GM19324 (cell line): ENCODE measurements around the gene GTF3C5.
"Not testable (repeated sequence)": the region's sequence is repeated elsewhere in the genome, so short reads cannot be mapped to it uniquely, and the experiment has no call there.

Source experiments
- ATAC-seq: cut with Tn5 transposase; IDR thresholded peaks from one replicate; pipeline ENCODE4 v1.9.1; 2021; ENCODE audit warnings: mild to moderate bottlenecking, moderate library complexity; ENCODE audit not compliant: unreplicated experiment, low FRiP score

The GTF3C5 gene

DNA sequence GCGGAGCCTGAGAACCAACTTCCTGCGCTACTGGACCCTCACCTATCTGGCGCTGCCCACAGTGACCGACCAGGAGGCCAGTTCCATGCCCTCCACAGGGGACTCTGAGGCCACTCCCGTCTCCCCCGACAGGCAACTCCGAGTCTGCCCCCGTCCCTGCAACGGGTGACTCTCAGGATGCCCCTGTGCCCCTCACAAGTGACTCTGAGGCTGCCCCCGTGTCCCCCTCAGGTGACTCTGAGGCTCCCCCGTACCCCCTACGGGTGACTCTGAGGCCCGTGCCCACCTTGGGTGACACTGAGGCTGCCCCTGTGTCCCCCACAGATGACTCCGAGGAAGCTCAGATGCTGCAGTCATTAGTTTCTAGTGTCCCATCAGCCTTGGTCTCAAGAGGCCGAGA, 56.1 kb downstream of the GTF3C5 start:
- no peak for ATAC-seq

DNA sequence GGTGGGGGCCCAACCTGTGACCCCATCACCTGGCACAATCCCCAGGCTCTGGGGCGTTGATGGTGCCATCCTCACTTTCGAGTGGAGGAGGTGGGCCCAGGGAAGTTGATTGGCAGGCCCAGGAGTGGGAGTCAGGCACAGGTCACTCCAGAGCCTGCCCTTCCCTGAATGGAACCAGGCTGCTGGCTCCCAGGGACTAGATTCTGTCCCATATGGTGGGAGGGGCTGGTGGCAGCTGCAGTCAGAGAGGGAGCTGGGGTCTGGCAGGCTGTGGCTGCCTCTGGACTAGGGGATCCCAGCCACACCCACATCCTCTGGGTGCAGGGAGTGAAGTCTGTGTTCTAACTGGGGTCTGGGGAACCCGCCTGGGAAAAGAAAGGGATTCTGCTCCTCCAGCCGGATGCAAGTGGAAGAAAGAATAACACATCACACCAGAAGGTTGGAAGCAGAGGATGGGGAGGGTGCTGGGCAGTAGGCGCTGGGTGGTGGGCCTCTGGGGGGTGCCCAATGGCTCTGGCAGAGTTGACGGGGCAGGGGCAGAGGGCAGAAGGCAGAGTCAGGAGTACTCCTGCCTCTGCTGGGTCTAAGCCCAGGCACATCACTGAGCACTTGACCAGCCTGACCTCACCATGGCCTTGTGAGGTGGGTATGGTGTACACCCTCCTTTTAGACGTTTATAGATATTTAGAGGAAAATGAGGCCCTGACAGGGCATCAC, 56.8 kb downstream of the GTF3C5 start:
- no peak for ATAC-seq

DNA sequence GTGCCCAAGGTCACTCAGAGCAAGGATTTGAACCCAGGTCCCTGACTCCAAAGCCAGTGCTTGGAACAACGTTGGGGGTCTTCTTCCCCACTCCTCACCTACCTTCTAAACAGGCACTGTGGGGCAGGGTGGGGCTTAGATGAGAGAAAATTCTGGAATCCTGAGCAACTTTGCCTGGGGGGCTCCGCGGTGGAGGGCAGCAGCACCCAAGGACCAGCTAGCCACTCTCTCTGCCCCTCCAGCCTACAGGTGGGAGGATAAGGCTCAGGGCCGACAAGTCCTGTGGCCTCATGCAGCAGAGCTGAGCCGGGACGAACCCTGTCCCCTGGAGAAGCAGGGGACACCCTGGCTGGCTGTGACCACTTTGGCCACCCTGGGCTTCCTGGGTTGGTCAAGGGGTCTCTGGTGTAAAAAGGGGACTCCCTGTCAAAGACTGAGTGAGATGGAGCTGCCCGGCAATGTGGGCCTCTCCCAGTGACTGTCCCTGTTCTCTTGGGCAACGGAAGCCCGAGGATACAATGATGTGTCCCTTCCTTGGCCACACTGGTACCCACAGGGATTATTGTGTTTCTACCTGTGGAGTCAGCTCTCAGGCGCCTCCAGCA, 57.5 kb downstream of the GTF3C5 start:
- ATAC-seq: no peak

DNA sequence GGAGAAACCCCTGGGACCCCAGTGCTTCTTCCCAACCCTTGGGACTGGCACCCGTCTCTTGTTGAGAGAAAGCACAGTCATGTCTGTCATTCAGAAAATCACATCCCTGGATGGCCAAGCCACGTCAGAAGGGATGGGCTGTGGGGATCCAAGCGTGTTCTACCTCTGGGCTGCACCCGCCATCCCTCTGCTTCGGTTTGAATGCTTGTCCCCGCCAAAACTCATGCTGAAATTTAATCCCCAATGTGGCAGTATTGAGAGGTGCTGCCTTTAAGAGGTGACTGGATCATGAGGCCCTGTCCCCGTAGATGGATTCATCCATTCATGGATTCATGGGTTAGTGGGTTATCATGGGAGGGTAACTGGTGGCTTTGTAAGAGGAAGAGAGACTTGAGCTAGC, 58.0 kb downstream of the GTF3C5 start:
- no peak for ATAC-seq

DNA sequence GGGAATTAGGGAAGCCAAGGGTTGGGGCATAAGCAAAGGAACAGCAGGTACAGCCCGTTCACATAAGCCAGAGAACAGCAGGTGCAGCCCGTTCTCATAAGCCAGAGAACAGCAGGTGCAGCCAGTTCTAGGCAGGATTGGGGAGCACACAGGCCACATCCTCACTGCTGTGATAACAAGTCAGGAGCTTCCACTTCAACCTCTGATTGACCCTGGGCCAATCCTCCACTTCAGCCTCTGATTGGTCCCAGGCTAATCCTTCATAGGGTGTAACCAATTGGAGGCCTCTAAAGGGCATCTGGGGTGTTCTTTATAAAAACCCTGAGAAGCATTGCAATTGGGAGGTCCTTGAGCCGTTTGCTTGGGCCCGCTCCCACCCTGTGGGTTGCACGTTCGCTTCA, 58.5 kb downstream of the GTF3C5 start:
- ATAC-seq: no peak

DNA sequence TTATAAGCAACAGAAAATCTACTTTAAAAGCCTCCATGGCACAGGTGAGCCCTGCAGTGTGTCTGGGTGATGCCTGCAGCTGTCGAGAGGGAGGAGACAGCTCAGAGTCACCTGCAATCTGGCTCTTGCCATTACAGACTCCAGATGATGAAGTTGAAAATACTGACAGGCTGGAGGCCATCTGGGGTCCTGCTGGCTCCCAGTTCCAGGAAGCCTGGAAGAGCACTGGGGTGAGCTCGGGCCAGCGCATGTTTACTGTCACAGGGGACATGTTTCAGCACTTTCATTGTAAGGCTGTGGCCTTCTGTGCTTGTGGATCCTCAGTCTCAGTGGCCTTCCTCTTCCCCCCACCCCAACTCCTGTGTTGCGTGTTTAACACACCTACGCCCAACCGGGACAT, 59.4 kb downstream of the GTF3C5 start:
- ATAC-seq: no peak

DNA sequence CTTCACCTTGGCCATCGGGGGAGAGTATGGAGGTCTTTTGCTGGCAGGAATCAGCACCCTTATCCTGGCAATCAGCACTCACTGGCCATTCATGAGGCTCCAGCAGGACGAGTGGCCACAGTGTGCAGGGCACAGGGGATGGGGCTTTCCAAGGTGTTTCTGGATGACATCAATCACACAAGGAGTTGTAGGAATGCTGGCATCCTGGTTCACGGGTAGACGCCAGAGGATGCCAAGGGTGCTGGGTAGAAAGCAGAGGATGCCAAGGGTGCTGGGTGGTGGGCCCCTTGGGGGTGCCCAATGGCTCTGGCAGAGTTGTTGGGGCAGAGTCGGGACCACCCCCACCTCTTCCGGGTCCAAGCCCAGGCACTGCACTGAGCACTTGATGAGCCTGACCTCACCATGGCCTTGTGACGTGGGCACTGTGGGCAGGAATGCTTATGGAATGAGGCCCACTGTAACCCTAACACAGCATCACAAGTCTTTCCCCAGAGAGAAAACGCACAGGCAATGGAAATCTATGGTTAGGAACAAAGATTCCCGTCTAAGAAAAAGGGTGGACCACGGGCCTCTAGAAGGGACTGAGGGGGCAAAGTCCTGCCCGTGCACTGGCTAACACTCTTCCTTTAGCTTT, 60.1 kb downstream of the GTF3C5 start:
- ATAC-seq: no peak

DNA sequence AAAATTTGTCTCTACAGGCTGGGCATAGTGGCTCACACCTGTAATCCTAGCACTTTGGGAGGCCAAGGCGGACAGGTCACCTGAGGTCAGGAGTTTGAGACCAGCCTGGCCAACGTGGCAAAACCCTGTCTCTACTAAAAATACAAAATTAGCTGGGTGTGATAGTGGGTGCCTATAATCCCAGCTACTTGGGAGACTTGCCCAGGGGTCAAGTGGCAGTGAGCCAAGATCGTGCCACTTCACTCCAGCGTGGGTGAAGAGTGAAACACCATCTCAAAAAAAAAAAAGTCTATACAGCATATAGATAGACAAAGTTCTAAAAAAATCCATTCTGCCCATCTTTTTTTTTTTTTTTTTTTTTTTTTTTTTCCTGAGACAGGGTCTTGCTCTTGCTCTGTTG, 63.6 kb downstream of the GTF3C5 start:
- not testable (repeated sequence) for ATAC-seq

DNA sequence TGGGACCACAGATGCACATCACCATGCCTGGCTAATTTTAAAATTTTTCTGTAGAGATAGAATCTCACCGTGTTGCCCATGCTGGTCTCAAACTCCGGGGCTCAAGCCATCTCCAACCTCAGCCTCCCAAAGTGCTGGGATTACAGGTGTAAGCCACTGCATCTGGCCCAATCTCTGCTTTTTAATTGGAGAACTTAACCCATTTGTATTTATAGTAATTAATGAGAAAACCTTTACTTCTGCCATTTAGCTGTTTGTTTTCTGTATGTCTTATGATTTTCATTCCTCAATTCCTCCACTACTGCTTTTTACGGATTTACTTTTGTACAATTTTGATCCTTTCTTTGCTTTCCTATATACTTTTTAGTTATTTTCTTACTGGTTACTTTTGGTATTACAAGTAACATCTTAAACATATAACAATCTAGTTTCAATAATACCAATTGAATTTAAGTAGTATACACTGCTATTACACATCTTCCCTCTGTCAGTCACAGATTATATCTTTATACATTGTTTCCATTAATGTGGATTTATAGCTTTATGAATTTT, 64.1 kb downstream of the GTF3C5 start:
- ATAC-seq: no peak

DNA sequence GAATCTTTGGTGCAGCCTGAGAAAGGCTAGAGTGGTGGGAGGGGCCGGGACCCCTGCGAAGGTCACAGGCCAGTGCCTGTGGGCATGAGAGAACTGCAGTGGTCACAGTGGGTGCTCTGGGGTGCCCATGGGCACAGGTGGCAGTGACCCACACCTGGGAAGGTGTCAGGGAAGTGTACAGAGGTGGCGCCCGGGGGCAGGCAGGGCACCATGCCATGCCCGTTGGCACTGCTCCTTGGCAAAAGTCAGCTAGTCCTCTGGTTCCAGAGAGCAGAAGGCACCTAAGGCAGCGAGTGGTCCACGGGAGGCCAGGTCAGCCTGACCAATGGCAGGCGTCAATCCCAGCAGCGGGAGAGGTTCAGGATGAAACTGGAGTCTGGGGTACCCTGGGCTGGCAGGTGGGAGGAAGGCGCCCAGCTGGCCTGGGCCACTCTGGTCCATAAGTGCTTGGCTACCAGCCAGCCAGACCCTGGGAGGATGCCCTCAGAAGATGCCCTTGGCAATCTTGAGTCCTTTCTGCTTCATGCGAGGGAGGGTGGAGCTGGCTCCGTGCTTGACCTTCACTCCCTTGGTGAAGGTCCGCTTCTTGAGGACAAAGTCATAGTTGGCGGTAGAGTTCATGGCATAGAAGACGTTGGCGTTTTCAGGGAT, 67.4 kb downstream of the GTF3C5 start:
- ATAC-seq: no peak

DNA sequence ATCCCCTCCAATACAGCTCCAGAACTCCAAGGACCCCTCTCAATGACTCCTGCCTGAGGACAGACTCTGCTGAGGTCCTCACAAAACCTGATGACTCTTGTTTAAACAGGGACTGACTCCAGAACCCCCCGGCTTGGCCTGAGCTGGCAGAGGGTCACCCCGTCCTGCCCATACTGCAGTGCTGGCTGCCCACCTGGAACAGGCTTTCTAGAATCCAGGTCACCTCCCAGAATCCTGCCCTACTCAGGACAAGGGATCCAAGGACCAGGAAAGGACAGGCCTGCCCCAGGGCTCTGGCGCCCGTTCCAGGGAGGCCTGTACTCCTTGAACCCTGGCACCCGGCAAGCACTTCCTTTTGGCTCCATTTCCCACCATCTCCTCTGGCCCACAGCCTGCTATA, 68.1 kb downstream of the GTF3C5 start:
- ATAC-seq: no peak

DNA sequence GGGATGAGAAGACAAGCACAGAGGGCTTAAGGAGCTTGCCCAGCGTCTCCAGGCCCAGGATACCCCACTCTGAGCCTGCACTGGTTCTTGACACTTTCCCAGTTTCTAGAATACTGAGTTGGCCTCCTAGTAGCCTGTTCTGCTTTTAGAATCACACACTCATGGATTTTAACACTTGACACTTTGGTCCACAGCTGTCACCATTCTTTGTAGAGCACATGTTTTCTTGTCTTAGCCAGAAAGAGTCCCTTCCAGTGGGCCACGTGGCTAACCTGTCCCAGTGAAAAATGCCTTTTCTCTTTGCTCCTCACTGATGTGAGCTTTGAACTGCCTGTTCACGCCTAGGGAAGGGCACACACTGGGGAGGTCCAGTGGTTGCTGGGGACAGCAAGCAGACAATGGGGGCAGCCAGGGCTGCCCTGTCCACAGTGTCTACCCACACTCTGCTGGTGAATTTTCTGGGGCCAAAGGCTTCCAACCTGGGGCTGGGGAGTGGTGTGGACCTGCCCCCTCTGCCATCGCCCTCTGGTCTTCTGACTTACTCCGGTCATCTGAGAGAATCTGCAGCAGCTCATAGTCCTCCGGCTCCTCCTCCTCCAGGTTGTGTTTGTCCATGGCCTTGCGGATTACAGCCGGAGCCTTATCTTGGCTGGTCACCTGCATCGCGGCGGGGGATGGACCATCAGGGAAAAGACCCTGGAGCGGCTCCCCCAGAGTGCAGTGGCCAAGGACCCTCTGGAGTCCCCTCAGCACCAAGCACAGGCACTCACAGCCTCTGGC, 69.1 kb downstream of the GTF3C5 start:
- no peak for ATAC-seq

DNA sequence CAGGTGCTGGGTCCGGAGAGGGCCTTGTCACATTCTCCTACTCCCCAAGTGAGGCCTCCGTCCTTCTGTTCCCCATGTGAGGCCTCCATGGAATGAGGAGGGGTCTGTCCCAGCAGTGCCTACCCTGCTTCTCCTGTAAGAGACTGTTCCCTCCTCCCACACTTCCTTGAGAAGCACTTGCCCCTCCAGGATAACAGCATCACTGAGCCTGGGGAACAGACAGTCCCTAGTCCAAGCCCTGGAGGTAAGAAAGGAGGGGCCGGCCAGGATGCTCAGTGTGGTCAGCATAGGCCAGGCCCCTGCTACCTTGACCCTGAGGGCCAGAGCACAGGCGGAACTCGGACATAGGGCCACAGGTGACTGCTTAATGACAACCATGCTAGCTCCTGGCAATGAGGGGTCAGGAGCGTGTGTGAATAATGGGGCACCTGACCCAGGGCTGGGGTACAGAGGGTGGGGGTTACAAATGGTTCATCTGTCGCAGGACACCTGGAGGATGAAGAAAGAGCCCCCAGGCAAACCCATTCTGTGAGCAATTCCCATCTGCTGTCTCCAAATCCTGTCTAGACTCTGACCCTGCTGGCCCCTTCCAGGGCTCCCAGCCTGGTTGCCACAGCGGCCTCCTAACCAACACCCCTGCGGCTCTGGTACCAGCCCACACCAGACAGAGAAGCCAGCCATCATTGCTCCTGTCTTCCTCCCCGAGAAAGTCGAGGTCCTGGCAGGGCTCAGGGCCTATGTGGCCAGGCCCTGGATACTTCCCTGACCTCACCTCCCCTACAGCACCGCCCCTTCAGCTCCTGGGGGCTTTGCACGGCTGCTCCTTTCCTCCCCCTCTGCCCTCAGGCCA, 69.9 kb downstream of the GTF3C5 start:
- no peak for ATAC-seq

DNA sequence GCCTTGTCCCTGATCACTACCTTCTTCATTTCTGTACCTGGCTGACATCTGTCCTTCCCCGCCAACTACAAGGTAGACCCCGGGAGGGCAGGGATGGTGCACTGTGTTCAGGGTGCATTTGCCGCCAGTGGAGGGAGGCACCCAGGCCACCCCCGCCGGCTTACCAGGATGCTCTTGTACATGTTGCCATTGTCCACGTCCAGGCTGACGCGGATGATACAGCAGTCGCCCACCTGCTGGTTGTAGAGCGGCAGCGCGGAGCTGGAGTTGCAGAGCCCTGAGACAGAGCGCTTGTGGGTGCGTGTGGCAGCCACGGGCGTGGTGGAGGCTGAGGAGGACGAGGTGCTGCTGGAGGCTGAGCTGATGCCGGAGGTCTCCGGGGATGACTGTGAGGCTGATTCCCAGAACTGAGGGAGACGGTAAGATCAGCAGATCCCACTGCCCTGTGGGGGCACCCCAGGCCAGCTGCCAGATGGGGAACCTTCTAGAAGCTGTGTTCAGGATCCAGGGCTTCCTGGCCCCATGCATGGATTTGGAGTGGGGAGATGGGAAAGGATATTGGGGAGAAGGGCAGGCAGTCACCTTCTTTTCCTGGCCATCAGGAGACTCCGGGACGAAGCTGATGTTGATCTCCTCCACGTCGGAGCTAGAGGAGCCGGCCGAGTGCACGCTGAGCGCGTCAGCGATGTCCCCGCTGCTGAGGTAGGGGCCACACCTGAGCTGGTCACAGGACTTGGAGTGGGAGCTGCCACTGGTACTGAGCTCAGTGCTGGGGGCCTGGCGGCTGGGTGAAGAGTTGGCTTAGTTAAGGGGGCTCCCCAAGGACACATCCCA, 70.8 kb downstream of the GTF3C5 start:
- ATAC-seq: no peak

DNA sequence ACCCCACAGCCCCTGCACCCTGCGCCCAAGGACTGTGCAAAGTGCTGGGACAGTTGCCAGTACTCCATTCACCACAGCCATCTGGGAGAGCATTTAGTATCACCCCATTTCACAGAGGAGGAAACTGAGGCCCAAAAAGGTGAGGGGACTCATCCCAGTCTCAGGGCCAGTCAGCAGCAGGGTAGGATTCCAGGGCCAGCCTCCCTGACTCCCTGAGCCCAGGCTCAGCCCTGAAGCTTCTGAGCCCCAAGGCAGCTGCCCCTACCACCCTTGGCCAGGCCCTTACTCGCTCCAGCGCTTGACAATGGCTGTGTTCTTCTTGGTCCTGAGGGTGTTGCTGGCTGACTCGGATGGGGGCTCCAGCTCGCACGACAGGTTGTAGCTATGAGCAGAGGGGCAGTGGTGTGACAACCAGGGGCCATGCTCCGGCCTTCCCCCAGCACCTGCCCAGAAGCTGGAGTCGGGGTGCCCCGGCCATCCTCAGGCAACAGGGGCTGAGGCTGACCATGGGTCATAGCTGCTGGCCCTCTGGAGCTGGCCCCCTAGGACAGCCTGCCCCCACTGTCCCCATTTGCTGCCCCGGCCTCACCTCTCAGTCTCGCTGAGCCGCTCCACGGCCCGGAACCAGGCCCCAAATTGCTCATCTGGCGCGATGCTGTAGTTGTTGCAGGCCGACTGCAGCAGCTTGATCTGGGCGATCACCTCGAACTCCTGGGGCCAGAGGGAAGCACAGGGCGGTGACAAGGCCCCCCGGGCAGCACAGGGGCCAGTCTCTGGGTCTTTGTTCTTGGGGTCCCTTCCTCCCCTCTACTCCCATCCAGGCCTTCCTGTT, 71.6 kb downstream of the GTF3C5 start:
- ATAC-seq: no peak

DNA sequence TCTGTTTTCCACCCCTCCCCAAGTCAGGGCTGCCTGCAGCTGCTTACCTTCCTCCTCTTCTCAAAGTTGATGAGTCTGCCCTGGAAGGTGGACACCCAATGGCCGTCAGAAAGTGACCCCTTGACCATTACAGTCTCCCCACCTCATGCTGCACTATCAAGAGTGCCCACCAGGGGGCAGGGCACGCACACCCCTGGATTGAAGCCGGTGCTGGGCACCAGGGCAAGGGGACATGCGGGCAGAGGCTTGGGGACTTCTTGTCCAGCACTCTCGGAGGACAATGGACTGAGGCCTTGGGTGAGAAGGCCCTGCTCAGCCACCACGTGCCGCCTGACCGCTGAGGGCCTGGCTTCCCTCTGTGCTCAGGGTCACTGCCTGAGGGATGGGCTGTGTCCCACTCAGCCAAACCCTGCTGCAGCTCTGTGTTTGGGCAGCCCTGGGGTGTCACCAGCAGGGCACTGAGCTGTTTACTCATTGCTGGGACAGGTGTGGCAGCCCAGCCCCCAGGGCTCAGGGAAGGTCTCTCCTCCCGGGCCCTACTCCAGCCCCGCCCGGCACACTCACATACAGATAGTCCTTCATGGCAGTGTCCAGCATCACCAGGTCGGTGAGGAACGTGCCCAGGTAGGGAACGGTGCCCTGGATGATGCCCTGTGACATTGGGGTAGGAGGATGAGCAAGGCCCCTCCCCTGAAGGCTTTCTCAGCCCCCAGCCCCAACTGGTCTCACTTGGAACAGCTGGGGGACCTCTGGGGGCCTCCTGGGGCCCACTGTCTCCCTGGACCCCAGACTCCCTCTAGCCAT, 72.6 kb downstream of the GTF3C5 start:
- ATAC-seq: no peak

DNA sequence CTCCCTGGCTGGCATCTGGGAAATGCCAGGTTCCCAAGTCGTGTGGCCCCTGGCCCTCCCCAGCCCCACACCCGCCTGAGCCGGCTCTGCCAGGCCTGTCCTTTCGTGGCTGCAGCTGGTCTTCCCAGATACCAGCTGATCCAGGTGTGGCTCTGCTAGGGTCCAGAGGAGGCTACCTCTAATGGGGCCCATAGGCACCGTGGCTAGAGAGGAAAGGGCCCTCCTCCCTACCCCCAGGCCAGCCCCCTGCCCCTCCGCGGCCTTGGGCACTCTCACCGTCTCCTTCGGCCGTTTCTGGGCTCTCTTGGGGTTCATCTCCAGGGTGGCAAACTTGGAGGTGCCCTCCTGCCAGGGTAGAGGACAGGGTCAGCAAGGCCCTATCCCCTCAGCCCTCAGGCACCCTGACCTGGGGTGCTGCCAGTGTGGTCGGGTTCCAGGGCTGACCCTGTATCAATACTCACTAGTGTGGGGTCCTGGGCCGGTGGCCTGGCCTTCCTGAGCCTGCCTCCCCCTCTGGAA, 73.2 kb downstream of the GTF3C5 start:
- no peak for ATAC-seq
